ENCODE data around the gene SLC40A1.
A peak's percentile ranks its signal among the peaks of the same experiment; 100 is the strongest.

SLC40A1 gene

GRCh38 chr2:189613077-189613636, 32.6 kb upstream of the SLC40A1 start:
- H3K4me2 ChIP-seq (ENCODE audit: low read length) = no peak overlapping the region
- no peaks in the 10 kb centered on the region for H3K4me1 ChIP-seq (ENCODE audit: low read length)
- 0 out of 2 replicates have a peak overlapping the region, but pooled peaks have one; percentile 53 for H2AFZ ChIP-seq (ENCODE audit: low read depth, low read length)
- H3K27ac ChIP-seq (ENCODE audit: low read length) = no peak overlapping the region
- no peaks in the 10 kb centered on the region for H3K36me3 ChIP-seq (replicated peaks; ENCODE audit: low read depth, low read length)
- H3K79me2 ChIP-seq (ENCODE audit: low read length) = no peaks in the 10 kb centered on the region
- H3K9me3 ChIP-seq (ENCODE audit: insufficient read depth, low read length) = no peaks in the 10 kb centered on the region
- no peak overlapping the region for H3K9ac ChIP-seq (ENCODE audit: low read length)
- TF ChIP-seq CTCF (IDR thresholded peaks at IDR 0.05; ENCODE audit: low read depth, low read length) (no peak), EZH2phosphoT487 (IDR thresholded peaks at IDR 0.05; ENCODE audit: low read depth) (no peak)
- H3K4me3 ChIP-seq (ENCODE audit: low read length) = no peak overlapping the region
- H3K27me3 ChIP-seq (ENCODE audit: low read depth, low read length) = no peaks in the 10 kb centered on the region
- no peaks in the 10 kb centered on the region for H4K20me1 ChIP-seq (ENCODE audit: insufficient read depth, low read length)

GRCh38 chr2:189610700-189611099, 30.1 kb upstream of the SLC40A1 start:
- Histone ChIP-seq H3K36me3 (replicated peaks; ENCODE audit: low read depth, low read length) (no peaks in the 10 kb centered on the region), H3K27ac (ENCODE audit: low read length) (no peak overlapping the region), H3K4me3 (ENCODE audit: low read length) (no peak overlapping the region), H3K4me1 (ENCODE audit: low read length) (no peaks in the 10 kb centered on the region), H3K79me2 (ENCODE audit: low read length) (no peaks in the 10 kb centered on the region), H3K9me3 (ENCODE audit: insufficient read depth, low read length) (no peaks in the 10 kb centered on the region), H3K4me2 (ENCODE audit: low read length) (no peak overlapping the region), H3K27me3 (ENCODE audit: low read depth, low read length) (no peaks in the 10 kb centered on the region), H4K20me1 (ENCODE audit: insufficient read depth, low read length) (no peaks in the 10 kb centered on the region), H3K9ac (ENCODE audit: low read length) (no peak overlapping the region), H2AFZ (ENCODE audit: low read depth, low read length) (no peak overlapping the region)
- TF ChIP-seq EZH2phosphoT487 (IDR thresholded peaks at IDR 0.05; ENCODE audit: low read depth) (no peak), CTCF (IDR thresholded peaks at IDR 0.05; ENCODE audit: low read depth, low read length) (no peak)

GRCh38 chr2:189609853-189610252, 29.3 kb upstream of the SLC40A1 start:
- H2AFZ ChIP-seq (ENCODE audit: low read depth, low read length) = no peak overlapping the region
- no peaks in the 10 kb centered on the region for H3K79me2 ChIP-seq (ENCODE audit: low read length)
- H3K4me1 ChIP-seq (ENCODE audit: low read length) = peaks cover 2% of the 10 kb centered on the region; the same call in 1 of the 2 replicates
- no peaks in the 10 kb centered on the region for H3K9me3 ChIP-seq (ENCODE audit: insufficient read depth, low read length)
- TF ChIP-seq EZH2phosphoT487 (IDR thresholded peaks at IDR 0.05; ENCODE audit: low read depth) (no peak), CTCF (IDR thresholded peaks at IDR 0.05; ENCODE audit: low read depth, low read length) (no peak)
- no peaks in the 10 kb centered on the region for H4K20me1 ChIP-seq (ENCODE audit: insufficient read depth, low read length)
- no peak overlapping the region for H3K4me3 ChIP-seq (ENCODE audit: low read length)
- H3K27me3 ChIP-seq (ENCODE audit: low read depth, low read length) = no peaks in the 10 kb centered on the region
- H3K27ac ChIP-seq (ENCODE audit: low read length) = no peak overlapping the region
- no peak overlapping the region for H3K4me2 ChIP-seq (ENCODE audit: low read length)
- H3K9ac ChIP-seq (ENCODE audit: low read length) = no peak overlapping the region
- H3K36me3 ChIP-seq (replicated peaks; ENCODE audit: low read depth, low read length) = no peaks in the 10 kb centered on the region

GRCh38 chr2:189609423-189609816, 28.8 kb upstream of the SLC40A1 start:
- Histone ChIP-seq H3K4me2 (ENCODE audit: low read length) (no peak overlapping the region), H3K27ac (ENCODE audit: low read length) (no peak overlapping the region), H3K79me2 (ENCODE audit: low read length) (no peaks in the 10 kb centered on the region), H2AFZ (ENCODE audit: low read depth, low read length) (no peak overlapping the region), H3K36me3 (replicated peaks; ENCODE audit: low read depth, low read length) (no peaks in the 10 kb centered on the region), H3K4me3 (ENCODE audit: low read length) (no peak overlapping the region), H3K9ac (ENCODE audit: low read length) (no peak overlapping the region), H3K4me1 (ENCODE audit: low read length) (peaks cover 4% of the 10 kb centered on the region; the same call in 1 of the 2 replicates), H3K9me3 (ENCODE audit: insufficient read depth, low read length) (no peaks in the 10 kb centered on the region), H4K20me1 (ENCODE audit: insufficient read depth, low read length) (no peaks in the 10 kb centered on the region), H3K27me3 (ENCODE audit: low read depth, low read length) (no peaks in the 10 kb centered on the region)
- TF ChIP-seq CTCF (IDR thresholded peaks at IDR 0.05; ENCODE audit: low read depth, low read length) = no peak
- no peak for TF ChIP-seq EZH2phosphoT487 (IDR thresholded peaks at IDR 0.05; ENCODE audit: low read depth)

Data from OCI-LY3 (cell line).